OCI-LY1 (cell line): Measurements from ENCODE around the gene NKD1.

Experiments used
- EZH2 ChIP-seq: fragments of 200-600 bp; sonication (generic), shearing (Covaris generic); IDR thresholded peaks from 2 replicates; pipeline ENCODE4 v1.8.0; 2017; ENCODE audit warnings: borderline replicate concordance, mixed run types, mild to moderate bottlenecking, antibody characterized with exemption, low read length, moderate library complexity, mixed read lengths
- TF ChIP-seq, protein P1 (sequence below): fragments of 200-600 bp; sonication (generic), shearing (Covaris generic); IDR thresholded peaks from 2 replicates; pipeline ENCODE4 v1.5.1; 2017; ENCODE audit warnings: mild to moderate bottlenecking, antibody characterized with exemption, low read length, moderate library complexity, mixed read lengths

DNA sequence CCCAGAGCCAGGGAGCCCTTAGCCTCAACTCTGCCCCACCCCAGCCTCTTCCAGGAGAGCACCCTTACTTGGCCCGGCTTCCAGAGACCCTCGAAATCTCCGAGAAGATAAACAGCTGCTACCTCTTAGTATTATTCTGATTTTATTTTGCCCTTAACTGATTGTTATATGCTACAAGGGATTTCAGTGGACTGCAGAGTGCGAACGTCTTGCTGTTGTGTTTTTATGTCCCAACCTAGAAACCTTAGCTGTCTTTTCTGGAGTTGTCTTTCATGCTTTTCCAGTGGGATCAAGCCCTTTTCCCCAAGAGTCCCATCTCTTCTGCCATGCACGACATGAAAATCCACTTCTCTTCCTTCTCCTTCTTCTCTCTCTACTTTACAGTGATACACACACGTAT, 85.9 kb downstream of the NKD1 start:
- TF ChIP-seq, protein P1, sequence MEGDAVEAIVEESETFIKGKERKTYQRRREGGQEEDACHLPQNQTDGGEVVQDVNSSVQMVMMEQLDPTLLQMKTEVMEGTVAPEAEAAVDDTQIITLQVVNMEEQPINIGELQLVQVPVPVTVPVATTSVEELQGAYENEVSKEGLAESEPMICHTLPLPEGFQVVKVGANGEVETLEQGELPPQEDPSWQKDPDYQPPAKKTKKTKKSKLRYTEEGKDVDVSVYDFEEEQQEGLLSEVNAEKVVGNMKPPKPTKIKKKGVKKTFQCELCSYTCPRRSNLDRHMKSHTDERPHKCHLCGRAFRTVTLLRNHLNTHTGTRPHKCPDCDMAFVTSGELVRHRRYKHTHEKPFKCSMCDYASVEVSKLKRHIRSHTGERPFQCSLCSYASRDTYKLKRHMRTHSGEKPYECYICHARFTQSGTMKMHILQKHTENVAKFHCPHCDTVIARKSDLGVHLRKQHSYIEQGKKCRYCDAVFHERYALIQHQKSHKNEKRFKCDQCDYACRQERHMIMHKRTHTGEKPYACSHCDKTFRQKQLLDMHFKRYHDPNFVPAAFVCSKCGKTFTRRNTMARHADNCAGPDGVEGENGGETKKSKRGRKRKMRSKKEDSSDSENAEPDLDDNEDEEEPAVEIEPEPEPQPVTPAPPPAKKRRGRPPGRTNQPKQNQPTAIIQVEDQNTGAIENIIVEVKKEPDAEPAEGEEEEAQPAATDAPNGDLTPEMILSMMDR, result no peak
- TF ChIP-seq EZH2, result no peak
